Measurements from ENCODE around the gene NKPD1.

- no peak for TF ChIP-seq EZH2 (optimal IDR thresholded peaks at IDR 0.05; ENCODE audit: low read depth, low read length)
- no peak for TF ChIP-seq CTCF (IDR thresholded peaks at IDR 0.05; ENCODE audit: low read length)
Observed at GRCh38 chr19:45166723-45167252, 6.0 kb upstream of the NKPD1 start.

Measured in MM.1S (cell line).